Muscle layer of duodenum (tissue), 2 donors: ENCODE measurements around the gene CXCR2.

Source experiments
- H3K27ac ChIP-seq: one replicate; pipeline ENCODE4 v1.7.0; 2013; ENCODE audit warnings: mild to moderate bottlenecking, low read length
- H3K27me3 ChIP-seq: one replicate; pipeline ENCODE4 v1.7.0; 2013; ENCODE audit warnings: low read depth, mild to moderate bottlenecking, control low read depth, low read length
- H3K36me3 ChIP-seq, 2 donors: one replicate each; pipeline ENCODE4 v1.7.0; 2013; ENCODE audit warnings: low read length in 2 of 2, control low read depth in 1 of 2, mild to moderate bottlenecking in 1 of 2; ENCODE audit not compliant: insufficient read depth in 2 of 2, control insufficient read depth in 1 of 2
- H3K4me1 ChIP-seq, 2 donors: one replicate each; pipeline ENCODE4 v1.7.0; 2013; ENCODE audit warnings: low read length in 2 of 2, mild to moderate bottlenecking in 2 of 2, control low read depth in 1 of 2, moderate library complexity in 1 of 2; ENCODE audit not compliant: insufficient read depth in 2 of 2, control insufficient read depth in 1 of 2
- H3K4me3 ChIP-seq, 2 donors: one replicate each; pipeline ENCODE4 v1.7.0; 2013; ENCODE audit warnings: low read length in 2 of 2, low read depth in 1 of 2, mild to moderate bottlenecking in 1 of 2
- H3K9me3 ChIP-seq, 2 donors: one replicate each; pipeline ENCODE4 v1.7.0; 2013; ENCODE audit warnings: low read length in 2 of 2, control low read depth in 1 of 2, mild to moderate bottlenecking in 1 of 2; ENCODE audit not compliant: control insufficient read depth in 1 of 2
- donor health status: healthy.

The CXCR2 gene

GRCh38 chr2:218125626-218126080 is at the start of gene CXCR2:
Gene CXCR2, plus strand, starts transcription at chr2:218126028. Its CDS starts 8,774 bp downstream, at chr2:218134802.
- Histone ChIP-seq H3K4me1 (no peaks in the 10 kb centered on the region), H3K4me3 (peak within 1 kb of the TSS in 1 of 2 donors; percentile 25), H3K36me3 (no peaks in the 10 kb centered on the region), H3K27ac (no peak within 1 kb of the TSS), H3K27me3 (no peaks in the 10 kb centered on the region), H3K9me3 (peaks cover 0 to 7% of the 10 kb centered on the region in 2 donors)

GRCh38 chr2:218077464-218078216 is 48.2 kb upstream of the CXCR2 start:
- H3K27me3 ChIP-seq = no peaks in the 10 kb centered on the region
- no peaks in the 10 kb centered on the region for H3K36me3 ChIP-seq
- H3K4me1 ChIP-seq = no peaks in the 10 kb centered on the region
- H3K4me3 ChIP-seq = no peak overlapping the region
- H3K9me3 ChIP-seq = no peaks in the 10 kb centered on the region
- no peak overlapping the region for H3K27ac ChIP-seq

DNA sequence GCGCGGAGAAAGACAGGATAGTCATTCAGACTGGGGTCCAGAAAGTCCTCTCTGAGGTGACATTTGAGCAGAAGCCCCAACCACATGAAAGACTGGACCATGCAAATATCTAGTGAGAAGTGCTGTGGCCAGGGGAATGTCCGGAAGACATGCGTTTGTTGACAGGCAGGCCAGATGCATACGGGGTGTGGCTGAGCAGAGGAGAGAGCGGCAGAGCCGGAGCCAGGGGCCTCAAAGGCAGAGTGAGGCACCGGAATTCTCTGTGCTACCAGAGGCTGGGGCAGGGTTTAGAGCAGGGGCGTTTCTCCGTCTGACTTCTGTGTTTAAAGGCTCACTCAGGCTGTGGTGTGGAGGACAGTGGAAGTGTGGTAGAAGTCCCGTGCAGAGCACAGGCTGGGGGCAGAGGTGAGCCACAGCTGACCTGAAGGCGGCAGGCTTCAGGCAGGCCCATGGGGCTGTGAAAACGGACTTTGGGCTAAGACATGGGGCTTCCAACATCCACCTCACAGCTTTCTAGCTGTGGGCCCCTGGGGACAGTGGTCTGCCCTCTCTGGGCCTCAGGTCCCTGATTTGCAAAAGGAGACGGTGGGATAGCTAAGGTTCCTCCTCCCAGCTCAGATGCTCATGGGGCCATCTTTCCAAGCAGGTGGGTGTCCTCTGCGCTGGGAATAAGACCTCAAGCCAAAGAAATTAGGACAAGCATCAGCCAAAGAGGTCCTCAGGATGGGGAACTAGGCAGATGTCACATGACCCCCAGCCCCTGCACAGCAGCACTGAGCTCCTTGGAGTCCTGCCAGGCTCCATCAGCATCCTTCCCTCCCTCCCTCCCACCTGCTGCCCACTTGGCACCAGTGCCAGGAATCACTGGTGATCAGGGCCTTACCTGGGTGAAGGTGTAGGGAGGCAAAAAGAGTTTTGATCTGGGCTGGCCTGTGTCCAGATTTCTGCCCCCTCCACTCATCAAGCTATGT is 45.6 kb upstream of the CXCR2 start:
- H3K27me3 ChIP-seq = no peaks in the 10 kb centered on the region
- H3K4me3 ChIP-seq = no peak overlapping the region
- no peak overlapping the region for H3K27ac ChIP-seq
- no peaks in the 10 kb centered on the region for H3K36me3 ChIP-seq
- H3K4me1 ChIP-seq = no peaks in the 10 kb centered on the region
- no peaks in the 10 kb centered on the region for H3K9me3 ChIP-seq

DNA sequence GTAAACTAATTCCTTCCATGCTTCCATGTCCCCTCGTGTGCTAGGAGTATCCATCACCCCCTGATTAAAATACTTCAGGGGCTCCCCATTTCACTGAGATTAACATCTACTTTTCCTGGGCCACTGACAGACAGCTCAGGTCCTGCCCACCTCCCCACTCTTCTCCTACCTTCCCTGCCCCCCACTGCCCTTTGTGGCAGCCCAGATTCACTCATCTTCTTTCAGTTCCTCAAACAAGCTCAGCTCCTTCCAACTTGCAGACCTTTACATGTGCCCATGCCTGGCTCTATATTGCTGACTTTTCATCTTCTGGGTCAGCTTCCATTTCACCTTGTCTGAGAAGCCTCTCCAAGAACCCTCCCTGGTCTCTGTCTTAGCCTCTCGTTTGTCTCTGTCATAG is 44.8 kb upstream of the CXCR2 start:
- H3K27me3 ChIP-seq = no peaks in the 10 kb centered on the region
- H3K9me3 ChIP-seq = peaks cover under 1 to 6% of the 10 kb centered on the region in 2 donors
- no peak overlapping the region for H3K4me3 ChIP-seq
- H3K36me3 ChIP-seq = no peaks in the 10 kb centered on the region
- H3K4me1 ChIP-seq = no peaks in the 10 kb centered on the region
- no peak overlapping the region for H3K27ac ChIP-seq

DNA sequence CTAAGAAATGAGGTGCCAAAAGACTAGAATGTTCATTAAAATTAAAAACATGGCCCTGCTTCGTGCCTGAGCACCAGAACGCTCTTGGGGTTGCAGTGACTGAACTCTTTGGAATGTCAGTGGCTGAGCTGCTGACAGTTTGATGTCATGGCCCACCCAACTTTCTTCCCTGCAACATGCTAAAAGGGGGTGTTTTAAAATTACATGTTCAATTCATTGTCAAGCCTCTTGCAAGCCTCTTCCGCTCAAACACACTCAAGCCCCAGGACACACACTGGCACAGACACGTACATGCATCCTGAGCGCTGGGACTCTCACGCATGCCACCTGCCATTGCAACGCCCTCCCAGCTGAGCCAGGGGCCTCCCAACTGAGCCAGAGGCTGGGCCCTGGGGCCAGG is 44.1 kb upstream of the CXCR2 start:
- Histone ChIP-seq H3K27me3 (no peaks in the 10 kb centered on the region), H3K4me1 (no peaks in the 10 kb centered on the region), H3K36me3 (no peaks in the 10 kb centered on the region), H3K9me3 (peaks cover 7 to 11% of the 10 kb centered on the region in 2 donors), H3K4me3 (no peak overlapping the region), H3K27ac (no peak overlapping the region)

GRCh38 chr2:218082586-218083351 is 43.1 kb upstream of the CXCR2 start:
- H3K36me3 ChIP-seq = no peaks in the 10 kb centered on the region

GRCh38 chr2:218083352-218083676 is 42.5 kb upstream of the CXCR2 start:
- Histone ChIP-seq H3K9me3 (peaks cover 8 to 11% of the 10 kb centered on the region in 2 donors), H3K27me3 (no peaks in the 10 kb centered on the region), H3K27ac (no peak overlapping the region), H3K4me1 (no peaks in the 10 kb centered on the region), H3K36me3 (no peaks in the 10 kb centered on the region), H3K4me3 (no peak overlapping the region)

More at GRCh38 chr2:218082586-218083351, 43.1 kb upstream of the CXCR2 start:
- Histone ChIP-seq H3K9me3 (peaks cover 8 to 11% of the 10 kb centered on the region in 2 donors), H3K4me3 (no peak overlapping the region), H3K27me3 (no peaks in the 10 kb centered on the region), H3K4me1 (no peaks in the 10 kb centered on the region), H3K27ac (no peak overlapping the region)

- H3K36me3 ChIP-seq = no peaks in the 10 kb centered on the region
- peaks cover 8 to 11% of the 10 kb centered on the region in 2 donors for H3K9me3 ChIP-seq
- H3K4me1 ChIP-seq = no peaks in the 10 kb centered on the region
- H3K27ac ChIP-seq = no peak overlapping the region
- no peak overlapping the region for H3K4me3 ChIP-seq
- no peaks in the 10 kb centered on the region for H3K27me3 ChIP-seq
These were observed 39.4 kb upstream of the CXCR2 start for GRCh38 chr2:218086478-218086877.

DNA sequence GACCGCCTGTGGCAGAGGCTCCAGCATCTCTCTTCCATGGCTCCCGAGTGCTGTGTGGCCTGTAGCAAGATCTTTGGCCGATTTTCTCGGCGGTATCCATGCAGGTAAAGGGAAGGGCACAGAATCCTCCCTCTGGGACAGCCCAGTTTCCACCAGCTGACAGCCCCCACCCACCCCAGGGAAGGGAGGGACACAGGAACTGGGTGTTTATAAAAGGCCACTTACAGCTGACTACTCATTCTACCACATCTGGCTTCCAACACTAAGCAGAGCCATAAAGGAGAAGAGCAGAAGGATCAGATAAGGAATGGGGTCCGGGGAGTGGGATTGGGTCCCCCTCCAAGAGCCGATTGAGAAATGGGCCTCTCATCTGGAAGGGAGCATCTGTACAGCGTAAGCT is 36.6 kb upstream of the CXCR2 start:
- H3K9me3 ChIP-seq = peaks cover 8 to 11% of the 10 kb centered on the region in 2 donors
- no peaks in the 10 kb centered on the region for H3K36me3 ChIP-seq
- no peaks in the 10 kb centered on the region for H3K27me3 ChIP-seq
- no peak overlapping the region for H3K27ac ChIP-seq
- no peaks in the 10 kb centered on the region for H3K4me1 ChIP-seq
- no peak overlapping the region for H3K4me3 ChIP-seq

- Histone ChIP-seq H3K4me1 (no peaks in the 10 kb centered on the region), H3K9me3 (no peaks in the 10 kb centered on the region), H3K4me3 (no peak overlapping the region), H3K27me3 (no peaks in the 10 kb centered on the region), H3K36me3 (no peaks in the 10 kb centered on the region), H3K27ac (no peak overlapping the region)
These were observed 34.1 kb upstream of the CXCR2 start for GRCh38 chr2:218091746-218092145.

- no peaks in the 10 kb centered on the region for H3K9me3 ChIP-seq
- no peak overlapping the region for H3K4me3 ChIP-seq
- H3K4me1 ChIP-seq = no peaks in the 10 kb centered on the region
- no peaks in the 10 kb centered on the region for H3K27me3 ChIP-seq
- H3K36me3 ChIP-seq = no peaks in the 10 kb centered on the region
- no peak overlapping the region for H3K27ac ChIP-seq
These were observed 31.9 kb upstream of the CXCR2 start for GRCh38 chr2:218093879-218094278.
